ENCODE data around the gene SYK. TPM values are rescaled to one million over a fixed set of nuclear protein-coding genes. Genes with fewer than 3 reads are reported as not detected.

The SYK gene
- total RNA-seq, 1 experiment from 2014 or later: 9.0 TPM

DNA sequence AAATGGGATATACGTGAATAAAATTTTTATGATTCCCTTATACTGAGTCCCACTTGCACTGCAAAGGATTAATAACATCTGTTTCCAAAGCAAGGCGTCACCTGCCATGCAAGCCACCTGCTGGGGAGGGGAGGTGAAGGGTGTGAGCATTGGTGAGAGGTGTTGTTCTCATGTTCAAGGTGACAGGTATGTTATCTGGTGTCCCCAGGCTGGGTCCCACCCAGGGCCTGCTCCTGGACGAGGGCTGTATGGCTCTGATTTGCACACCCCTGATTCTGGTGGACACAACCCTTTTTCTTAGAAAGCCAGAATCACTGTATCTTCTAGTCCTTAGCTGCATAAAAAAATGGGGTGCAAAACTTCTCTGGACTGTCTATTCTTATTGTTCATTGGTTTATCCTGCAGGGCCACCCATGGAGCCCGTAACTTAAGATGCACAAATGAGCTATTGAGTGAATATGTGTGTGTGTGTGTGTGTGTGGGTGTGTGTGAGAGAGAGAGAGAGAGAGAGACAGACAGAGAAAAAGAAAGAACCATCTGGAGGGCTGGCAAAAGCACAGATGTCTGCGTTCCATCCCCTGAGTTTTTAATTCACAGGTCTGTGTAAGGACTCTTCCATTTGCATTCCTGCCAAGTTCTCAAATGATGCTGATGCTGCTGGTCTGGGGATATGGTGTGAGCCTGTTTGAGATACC, 53.7 kb downstream of the SYK start:
- H3K79me2 ChIP-seq (ENCODE audit: insufficient read depth, low read length): no peaks in the 10 kb centered on the region
- no peak overlapping the region for H3K9ac ChIP-seq (ENCODE audit: low read length)
- H3K9me3 ChIP-seq (ENCODE audit: control insufficient read depth in 1 of 2, insufficient read depth in 1 of 2, low read depth in 1 of 2, low read length in 2 of 2): no peaks in the 10 kb centered on the region
- no peak overlapping the region for H3K4me3 ChIP-seq (replicated peaks in 1 of 2; ENCODE audit: low read depth in 1 of 2, low read length in 2 of 2)
- no peak overlapping the region for H3K27ac ChIP-seq (ENCODE audit: low read depth, low read length)
- POLR2A ChIA-PET: no interaction called here
- CTCF ChIA-PET: no interaction called here
- no peak for DNase-seq (ENCODE audit: low read depth, low spot score)
- ATAC-seq: no peak
- intact Hi-C loops (cut with micrococcal nuclease): no loop called here
- no TSS peak for BruUV-seq (replicated peaks)
- RAD21 ChIA-PET (ENCODE audit: low non-redundant PET in 1 of 2, low total read pairs in 2 of 2, uncharacterized antibody in 2 of 2, unreplicated experiment in 2 of 2): no interaction called here
- H3K27me3 ChIP-seq (ENCODE audit: insufficient read depth, low read length): no peaks in the 10 kb centered on the region
- H2AFZ ChIP-seq (ENCODE audit: low read depth, low read length, poor library complexity, severe bottlenecking): no peak overlapping the region
- H3K9me2 ChIP-seq (ENCODE audit: insufficient read depth): no peaks in the 10 kb centered on the region
- no peak overlapping the region for H3K4me2 ChIP-seq (ENCODE audit: low read length)
- H3K36me3 ChIP-seq (ENCODE audit: control insufficient read depth in 1 of 2, insufficient read depth in 2 of 2, low read length in 2 of 2): no peaks in the 10 kb centered on the region
- H3K4me1 ChIP-seq (ENCODE audit: control insufficient read depth in 1 of 2, insufficient read depth in 2 of 2, low read length in 2 of 2): no peaks in the 10 kb centered on the region; a peak in 1 of 4 replicates
- H4K20me1 ChIP-seq (ENCODE audit: insufficient read depth): no peaks in the 10 kb centered on the region
- TF ChIP-seq CEBPB (IDR thresholded peaks at IDR 0.05; ENCODE audit: low read depth) (no peak), ELF1 (IDR thresholded peaks at IDR 0.05; ENCODE audit: borderline replicate concordance, low read depth) (no peak), CBX3 (IDR thresholded peaks at IDR 0.05; ENCODE audit: low read depth) (no peak), SRF (IDR thresholded peaks at IDR 0.05; ENCODE audit: low read depth) (no peak), YY1 (IDR thresholded peaks at IDR 0.05; ENCODE audit: extremely low read depth, insufficient replicate concordance, low read depth, low read length) (no peak)

DNA sequence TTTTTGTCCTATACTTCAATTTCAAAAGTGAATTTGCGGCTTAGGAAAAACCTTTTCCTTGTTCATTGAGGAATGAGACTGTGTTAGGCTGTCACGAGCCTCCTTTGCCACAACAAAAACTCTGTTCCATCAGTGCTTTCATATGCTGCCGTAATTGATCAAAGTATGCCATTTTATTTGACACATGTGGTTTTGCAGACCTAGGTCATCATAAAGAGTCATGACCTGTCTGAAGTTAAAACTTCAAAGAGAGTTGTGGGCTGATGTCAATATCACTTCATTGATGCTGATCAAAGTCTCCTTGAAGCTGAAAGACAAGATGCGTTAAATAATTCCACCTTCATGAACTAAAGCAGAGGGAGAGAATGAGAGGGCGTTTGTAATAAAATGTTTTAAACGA, 55.5 kb downstream of the SYK start:
- H3K9ac ChIP-seq (ENCODE audit: low read length): no peak overlapping the region
- no peaks in the 10 kb centered on the region for H3K79me2 ChIP-seq (ENCODE audit: insufficient read depth, low read length)
- H3K27me3 ChIP-seq (ENCODE audit: insufficient read depth, low read length): no peaks in the 10 kb centered on the region
- BruUV-seq (replicated peaks): no TSS peak
- H4K20me1 ChIP-seq (ENCODE audit: insufficient read depth): no peaks in the 10 kb centered on the region
- POLR2A ChIA-PET: no interaction called here
- no peaks in the 10 kb centered on the region for H3K36me3 ChIP-seq (ENCODE audit: control insufficient read depth in 1 of 2, insufficient read depth in 2 of 2, low read length in 2 of 2)
- intact Hi-C loops (cut with micrococcal nuclease): no loop called here
- TF ChIP-seq ZFX (IDR thresholded peaks at IDR 0.05): no peak
- no peak for TF ChIP-seq EZH2 (IDR thresholded peaks at IDR 0.05)
- TF ChIP-seq, protein P1, sequence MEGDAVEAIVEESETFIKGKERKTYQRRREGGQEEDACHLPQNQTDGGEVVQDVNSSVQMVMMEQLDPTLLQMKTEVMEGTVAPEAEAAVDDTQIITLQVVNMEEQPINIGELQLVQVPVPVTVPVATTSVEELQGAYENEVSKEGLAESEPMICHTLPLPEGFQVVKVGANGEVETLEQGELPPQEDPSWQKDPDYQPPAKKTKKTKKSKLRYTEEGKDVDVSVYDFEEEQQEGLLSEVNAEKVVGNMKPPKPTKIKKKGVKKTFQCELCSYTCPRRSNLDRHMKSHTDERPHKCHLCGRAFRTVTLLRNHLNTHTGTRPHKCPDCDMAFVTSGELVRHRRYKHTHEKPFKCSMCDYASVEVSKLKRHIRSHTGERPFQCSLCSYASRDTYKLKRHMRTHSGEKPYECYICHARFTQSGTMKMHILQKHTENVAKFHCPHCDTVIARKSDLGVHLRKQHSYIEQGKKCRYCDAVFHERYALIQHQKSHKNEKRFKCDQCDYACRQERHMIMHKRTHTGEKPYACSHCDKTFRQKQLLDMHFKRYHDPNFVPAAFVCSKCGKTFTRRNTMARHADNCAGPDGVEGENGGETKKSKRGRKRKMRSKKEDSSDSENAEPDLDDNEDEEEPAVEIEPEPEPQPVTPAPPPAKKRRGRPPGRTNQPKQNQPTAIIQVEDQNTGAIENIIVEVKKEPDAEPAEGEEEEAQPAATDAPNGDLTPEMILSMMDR (IDR thresholded peaks at IDR 0.05 in 2 of 3, conservative IDR thresholded peaks at IDR 0.05 in 1 of 3; ENCODE audit: borderline replicate concordance in 1 of 3, insufficient read depth in 1 of 3, low read depth in 2 of 3, low read length in 2 of 3): no peak
- TF ChIP-seq SP1 (IDR thresholded peaks at IDR 0.05; ENCODE audit: low read depth): no peak
- no peak for TF ChIP-seq FOSL1 (IDR thresholded peaks at IDR 0.05; ENCODE audit: low read depth)
- TF ChIP-seq POLR2A (IDR thresholded peaks at IDR 0.05; ENCODE audit: borderline replicate concordance, extremely low read depth, insufficient read depth, insufficient read length): no peak
- TF ChIP-seq, protein P2, sequence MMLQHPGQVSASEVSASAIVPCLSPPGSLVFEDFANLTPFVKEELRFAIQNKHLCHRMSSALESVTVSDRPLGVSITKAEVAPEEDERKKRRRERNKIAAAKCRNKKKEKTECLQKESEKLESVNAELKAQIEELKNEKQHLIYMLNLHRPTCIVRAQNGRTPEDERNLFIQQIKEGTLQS (IDR thresholded peaks at IDR 0.05): no peak
- no peak for TF ChIP-seq RAD21 (IDR thresholded peaks at IDR 0.05; ENCODE audit: low read depth)
- no peak for TF ChIP-seq ZNF274 (IDR thresholded peaks at IDR 0.05; ENCODE audit: low read depth, low read length)
- no peak for TF ChIP-seq EZH2phosphoT487 (IDR thresholded peaks at IDR 0.05; ENCODE audit: borderline replicate concordance)
- TF ChIP-seq JUND (IDR thresholded peaks at IDR 0.05): no peak
- no peak for TF ChIP-seq SIN3A (IDR thresholded peaks at IDR 0.05; ENCODE audit: low read depth)
- H3K9me2 ChIP-seq (ENCODE audit: insufficient read depth): no peaks in the 10 kb centered on the region
- ATAC-seq (no peak), DNase-seq (ENCODE audit: low read depth, low spot score) (no peak)
- H3K9me3 ChIP-seq (ENCODE audit: control insufficient read depth in 1 of 2, insufficient read depth in 1 of 2, low read depth in 1 of 2, low read length in 2 of 2): no peaks in the 10 kb centered on the region
- no peak overlapping the region for H3K4me2 ChIP-seq (ENCODE audit: low read length)
- no peak overlapping the region for H3K4me3 ChIP-seq (replicated peaks in 1 of 2; ENCODE audit: low read depth in 1 of 2, low read length in 2 of 2)
- H2AFZ ChIP-seq (ENCODE audit: low read depth, low read length, poor library complexity, severe bottlenecking): no peak overlapping the region
- CTCF ChIA-PET: no interaction called here
- RAD21 ChIA-PET (ENCODE audit: low non-redundant PET in 1 of 2, low total read pairs in 2 of 2, uncharacterized antibody in 2 of 2, unreplicated experiment in 2 of 2): no interaction called here
- H3K4me1 ChIP-seq (ENCODE audit: control insufficient read depth in 1 of 2, insufficient read depth in 2 of 2, low read length in 2 of 2): no peaks in the 10 kb centered on the region; a peak in 1 of 4 replicates
- H3K27ac ChIP-seq (ENCODE audit: low read depth, low read length): no peak overlapping the region

Measured in HCT116 (cell line).